Stimulated activated CD8-positive, alpha-beta memory T cell treated with anti-CD3 and anti-CD28 coated beads, Interleukin-12 subunit alpha, Interleukin-12 subunit beta, amount 100 ng/mL, for 24 hours (primary cell): ENCODE results near the gene DNAAF1.
"Not testable (repeated sequence)": the region's sequence is repeated elsewhere in the genome, so short reads cannot be mapped to it uniquely, and the experiment has no call there.

Experiments used
- DNase-seq: peaks from one replicate; pipeline ENCODE4 v3.0.0-alpha.2; 2020; ENCODE audit errors: extremely low read depth

DNAAF1 gene

DNA sequence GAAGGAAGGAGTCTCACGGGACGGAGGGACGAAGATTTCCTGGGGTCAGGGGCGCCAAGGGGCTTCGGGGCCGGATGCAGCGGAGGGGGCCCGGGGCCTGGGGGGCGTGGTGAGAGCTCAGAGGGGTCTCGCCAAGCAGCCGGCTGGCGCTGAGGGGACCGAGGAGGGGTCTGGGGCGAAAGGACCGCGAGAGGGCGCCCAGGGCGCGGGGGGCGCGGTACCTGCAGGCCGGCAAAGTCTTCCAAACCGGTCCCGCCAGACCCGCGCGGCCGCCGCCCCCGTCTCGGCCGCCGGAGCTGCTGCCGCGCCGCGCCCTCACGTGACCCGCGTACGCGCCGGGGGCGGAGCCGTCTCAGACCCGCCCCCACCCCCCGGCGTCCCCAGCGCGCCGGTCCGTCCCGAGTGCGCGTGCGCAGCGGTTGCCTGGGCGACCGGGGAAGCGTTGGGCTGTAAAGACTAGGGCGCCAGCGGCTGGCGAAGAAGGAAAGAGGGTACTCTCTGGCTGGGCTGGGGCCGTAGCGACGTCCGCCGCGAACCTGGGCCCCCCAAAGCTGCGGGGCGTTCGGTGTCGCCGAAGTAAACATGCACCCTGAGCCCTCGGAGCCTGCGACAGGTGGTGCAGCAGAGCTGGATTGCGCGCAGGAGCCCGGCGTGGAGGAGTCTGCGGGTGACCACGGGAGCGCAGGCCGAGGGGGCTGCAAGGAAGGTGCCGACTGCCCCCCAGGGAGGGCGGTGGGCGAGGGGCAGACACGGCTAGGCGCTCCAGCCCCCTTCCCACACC is at the start of gene DNAAF1, which contains the start of gene HSDL1:
Gene DNAAF1, plus strand, starts transcription at position 450 of the 781 bp plus-strand sequence. Its CDS starts 133 bp downstream, at position 583.
Gene HSDL1, minus strand, starts transcription at position 319 of the 781 bp plus-strand sequence. CDS start 13,856 bp downstream, outside the sequence.
- peak; percentile 83 for DNase-seq

DNA sequence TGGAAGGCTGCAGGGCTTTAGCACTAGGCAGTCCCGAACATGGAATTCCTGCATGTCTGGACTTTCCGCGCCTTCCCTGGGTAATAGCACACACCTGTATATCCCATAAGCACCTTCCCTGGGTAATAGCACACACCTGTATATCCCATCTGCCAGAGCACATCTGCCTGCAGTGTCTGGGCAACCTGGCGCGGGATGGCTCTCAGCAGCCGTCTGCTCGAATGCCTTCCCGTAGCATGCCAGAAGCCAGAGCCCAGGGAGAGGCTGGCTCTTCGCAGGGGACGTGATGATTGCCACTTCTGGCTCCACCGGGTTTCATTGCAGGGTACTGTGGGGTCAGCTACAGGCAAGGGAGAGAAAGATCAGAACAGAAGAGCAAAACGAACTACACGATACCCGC is 49.6 kb upstream of the DNAAF1 start:
- no peak for DNase-seq

DNA sequence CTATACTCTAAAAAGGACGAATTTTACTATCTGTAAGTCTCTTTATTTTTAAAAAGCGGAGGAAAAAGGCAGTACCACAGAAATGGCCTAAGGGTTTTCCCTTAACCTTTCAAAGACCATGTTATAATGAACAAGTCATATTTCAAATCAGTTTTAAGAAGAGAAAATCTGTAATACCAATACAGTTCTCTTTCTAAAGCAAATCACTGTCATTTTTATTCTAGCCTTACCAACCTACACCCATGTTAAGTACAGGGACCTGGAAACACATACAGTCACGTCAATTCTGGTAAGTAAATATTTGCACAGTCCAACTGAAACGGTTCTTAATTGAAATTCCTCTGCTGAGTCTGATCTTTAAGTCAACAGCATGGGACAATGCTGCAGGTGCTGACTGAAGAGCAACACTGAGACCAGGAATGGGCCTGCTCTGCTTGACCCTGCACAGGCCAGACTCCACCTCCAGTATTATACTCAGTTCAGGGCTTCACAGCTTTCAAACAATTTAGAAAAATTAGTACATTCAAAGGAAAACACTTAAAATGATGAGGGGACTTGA is 48.6 kb upstream of the DNAAF1 start:
- DNase-seq, result no peak

DNA sequence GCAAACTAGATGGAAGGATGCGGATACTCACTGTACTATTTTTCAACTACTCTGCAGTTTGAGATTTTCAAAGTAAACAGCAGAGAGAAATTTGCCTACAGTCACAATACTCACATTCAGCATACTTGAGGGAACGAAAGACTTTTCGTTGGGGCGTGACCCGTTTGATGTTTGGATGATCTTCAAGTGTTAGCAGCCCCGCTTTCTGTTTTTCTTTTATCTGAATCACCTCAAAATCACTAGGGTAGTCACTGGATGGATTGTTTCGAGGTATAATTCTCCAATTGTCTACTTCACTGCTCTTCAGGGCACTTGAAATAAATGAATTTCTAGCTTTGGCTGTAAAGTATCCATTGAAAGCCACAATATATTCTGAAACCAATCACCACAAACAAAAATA is 46.2 kb upstream of the DNAAF1 start:
- DNase-seq, result no peak

DNA sequence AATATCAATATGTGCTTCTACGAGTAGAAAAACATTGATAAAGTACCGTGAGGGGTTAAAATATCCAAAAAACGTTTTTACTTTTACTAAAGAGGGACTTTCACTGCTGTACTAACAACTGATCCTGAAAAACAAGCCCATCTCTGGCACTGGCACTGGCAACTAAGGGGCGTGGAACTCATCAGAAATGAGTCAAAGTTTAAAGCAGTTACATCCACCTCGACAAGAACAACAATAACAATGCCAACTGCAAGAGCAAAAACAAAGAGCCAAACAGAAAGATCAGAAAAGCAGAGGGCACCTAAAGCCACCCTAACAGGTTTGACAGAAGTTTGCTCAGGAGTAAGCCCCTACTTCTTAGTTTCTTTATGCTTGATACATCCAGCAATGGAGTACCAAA is 41.4 kb upstream of the DNAAF1 start:
- no peak for DNase-seq

DNA sequence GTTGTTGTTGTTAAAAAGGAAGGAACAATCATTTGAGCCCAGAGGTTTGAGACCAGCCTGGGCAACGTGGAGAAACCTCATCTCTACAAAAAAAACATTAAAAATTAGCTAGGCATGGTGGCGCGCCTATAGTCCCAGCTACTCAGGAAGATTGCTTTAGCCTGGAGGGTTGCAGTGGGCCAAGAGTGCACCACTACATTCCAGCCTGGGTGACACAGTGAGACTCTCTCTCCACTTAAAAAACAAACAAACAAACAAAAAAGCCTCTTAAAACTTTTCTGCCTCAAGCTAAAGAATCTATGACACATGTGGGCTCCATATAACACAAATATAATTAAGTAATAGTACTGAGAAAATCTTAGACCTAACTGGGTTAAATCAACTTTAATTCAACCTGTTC is 40.9 kb upstream of the DNAAF1 start:
- DNase-seq, result no peak

DNA sequence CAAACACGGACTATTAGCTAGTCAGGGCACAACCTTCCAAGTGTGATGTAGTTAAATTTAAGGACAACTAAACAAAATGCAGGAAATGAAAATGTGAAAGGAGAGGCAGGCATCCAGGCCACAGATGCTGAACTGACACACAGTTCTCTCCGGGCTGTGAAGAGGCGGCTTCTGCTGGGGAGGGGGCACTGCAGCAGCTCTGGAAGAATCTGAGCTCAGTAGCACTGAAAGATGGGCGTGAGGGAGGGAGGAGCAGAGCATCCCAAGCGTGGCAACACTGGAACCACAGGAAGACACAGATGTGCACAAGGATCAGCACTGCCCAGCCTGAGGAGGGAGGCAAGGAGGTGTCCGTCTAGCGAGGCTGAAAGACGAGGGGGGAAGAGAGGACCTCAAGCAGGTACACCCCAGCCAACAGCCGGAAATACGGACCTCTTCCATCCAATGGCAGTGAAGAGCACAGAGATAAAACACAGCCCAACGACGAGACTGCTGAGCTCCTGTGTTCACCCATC is 39.8 kb upstream of the DNAAF1 start:
- no peak for DNase-seq

DNA sequence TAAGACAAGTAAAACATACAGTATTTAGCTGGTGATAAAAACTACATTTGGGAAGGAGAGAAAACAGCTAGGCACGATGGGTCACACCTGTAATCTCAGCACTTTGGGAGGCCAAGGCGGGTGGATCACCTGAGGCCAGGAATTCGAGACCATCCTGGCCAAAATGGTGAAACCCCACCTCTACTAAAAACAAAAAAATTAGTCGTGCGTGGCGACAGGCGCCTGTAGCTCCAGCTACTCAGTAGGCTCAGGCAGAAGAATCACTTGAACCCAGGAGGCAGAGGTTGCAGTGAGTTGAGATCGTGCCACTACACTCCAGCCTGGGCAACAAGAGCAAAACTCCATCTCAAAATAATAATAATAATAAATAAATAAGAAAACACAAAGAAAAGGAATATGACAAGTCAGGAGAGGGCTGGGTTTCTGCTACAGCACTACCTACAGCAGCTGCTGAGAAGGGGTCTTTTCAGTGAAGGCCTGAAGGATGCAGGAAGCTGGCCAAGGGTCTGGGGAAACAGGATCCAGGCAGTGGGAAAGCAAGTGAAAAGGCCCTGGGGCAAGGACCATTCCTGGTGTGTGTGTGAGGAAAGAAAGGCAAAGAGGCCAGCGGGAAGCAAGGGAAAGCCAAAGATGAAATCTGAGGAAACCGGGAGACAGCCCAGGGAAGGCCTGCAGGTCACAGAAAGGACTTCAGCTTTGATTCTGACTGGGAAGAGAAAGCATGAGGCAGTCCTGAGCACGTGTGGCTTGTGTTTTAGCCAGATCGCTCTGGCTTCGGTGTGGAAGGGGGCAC is 39.0 kb upstream of the DNAAF1 start:
- DNase-seq, result no peak

DNA sequence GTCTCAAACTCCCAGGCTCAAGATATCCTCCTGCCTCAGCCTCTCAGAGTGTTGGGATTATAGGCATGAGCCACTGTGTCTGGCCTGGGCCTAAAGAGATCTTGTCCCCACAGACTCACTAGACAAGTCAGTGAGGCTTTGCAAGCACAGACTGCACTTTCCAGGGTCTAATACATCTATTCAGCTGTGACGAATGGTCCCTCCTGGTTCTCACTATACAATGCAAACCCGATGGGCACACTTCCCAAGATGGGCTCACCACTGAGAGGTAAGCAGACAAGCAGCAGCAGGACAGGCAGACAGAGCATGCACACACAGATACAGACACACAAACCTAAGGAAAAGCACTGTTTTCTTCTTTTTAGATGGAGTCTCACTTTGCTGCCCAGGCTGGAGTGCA is 37.2 kb upstream of the DNAAF1 start:
- no peak for DNase-seq

DNA sequence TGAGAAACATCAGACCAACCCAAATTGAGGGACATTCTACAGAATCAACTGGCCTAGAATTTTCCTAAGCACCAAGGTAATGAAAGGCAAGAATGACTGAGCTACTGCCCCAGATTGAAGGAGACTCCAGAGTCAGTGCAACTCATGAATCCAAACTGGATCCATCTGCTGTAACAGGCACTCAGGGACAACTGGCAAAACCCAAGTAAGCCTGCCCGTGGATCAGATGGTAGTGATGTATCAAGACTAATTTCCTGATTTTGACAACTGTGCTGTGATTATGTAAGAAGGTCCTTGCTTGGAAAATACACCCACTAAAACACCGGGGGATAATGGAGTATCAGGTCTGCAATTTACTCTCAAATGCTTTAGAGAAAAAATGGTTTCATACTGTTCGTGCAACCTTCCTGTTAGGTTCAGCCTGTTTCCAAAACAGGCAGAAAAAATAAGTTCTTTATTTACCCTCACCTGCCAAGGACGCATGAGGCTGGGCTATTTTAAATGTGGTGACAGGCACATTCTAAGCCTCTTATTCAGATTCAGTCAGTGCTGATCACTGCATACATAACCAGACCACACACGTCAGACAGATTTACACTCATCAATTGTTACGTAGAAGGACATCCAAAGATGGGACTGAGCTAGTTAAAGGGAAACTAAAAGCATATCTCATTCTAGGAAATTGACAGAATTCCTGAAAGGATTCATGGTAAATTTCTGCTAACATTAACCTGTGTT is 35.3 kb upstream of the DNAAF1 start:
- no peak for DNase-seq

DNA sequence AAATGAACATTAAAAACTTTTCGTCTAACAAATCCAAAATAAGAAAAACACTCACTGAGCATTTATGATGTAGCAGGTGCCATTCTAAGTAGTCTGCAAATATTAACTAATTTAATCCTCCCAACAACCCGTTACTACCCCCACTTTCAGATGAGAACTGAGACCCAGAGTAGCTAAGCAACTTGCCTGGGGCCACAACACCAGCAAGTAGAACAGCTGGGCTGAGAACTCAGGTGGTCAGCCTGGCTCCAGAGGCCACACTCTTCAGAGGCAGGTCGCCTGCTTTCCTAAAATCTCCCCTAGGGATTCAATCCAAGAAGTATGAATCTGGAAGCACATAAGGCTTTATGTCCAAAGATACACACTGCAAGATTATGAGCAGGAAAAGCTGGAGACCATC is 34.6 kb upstream of the DNAAF1 start:
- DNase-seq, result no peak

DNA sequence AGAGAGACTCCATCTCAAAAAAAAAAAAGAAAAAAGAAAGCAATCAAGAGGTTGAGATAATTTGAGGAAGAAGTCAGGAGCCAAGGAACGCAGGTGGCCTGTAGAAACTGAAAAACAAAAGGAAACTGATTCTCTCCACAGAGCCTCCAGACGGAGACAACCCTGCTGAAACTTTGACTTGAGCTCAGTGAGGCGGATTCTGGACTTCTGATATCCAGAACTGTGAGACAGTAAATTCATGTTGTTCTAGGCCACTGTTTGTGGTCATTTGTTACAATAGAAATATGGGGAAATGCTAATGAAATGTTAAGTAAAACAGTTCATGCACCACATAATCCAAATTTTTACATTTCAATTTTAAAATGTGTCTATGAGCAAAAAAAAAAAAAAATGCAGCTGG is 33.6 kb upstream of the DNAAF1 start:
- no peak for DNase-seq

DNA sequence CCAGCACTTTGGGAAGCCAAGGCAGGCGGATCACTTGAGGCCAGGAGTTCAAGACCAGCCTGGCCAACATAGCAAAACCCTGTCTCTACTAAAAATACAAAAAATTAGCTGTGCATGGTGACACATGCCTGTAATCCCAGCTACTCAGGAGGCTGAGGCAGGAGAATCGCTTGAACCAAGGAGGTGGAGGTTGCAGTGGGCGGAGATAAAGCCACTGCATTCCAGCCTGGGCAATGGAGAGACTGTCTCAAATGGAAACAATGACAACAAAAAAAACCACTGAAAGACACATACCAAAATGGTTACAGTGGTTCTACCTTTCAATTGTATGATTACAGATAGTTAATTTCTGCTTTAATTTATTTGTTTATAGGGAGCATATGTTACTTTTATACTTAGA is 33.2 kb upstream of the DNAAF1 start:
- DNase-seq, result not testable (repeated sequence)

DNA sequence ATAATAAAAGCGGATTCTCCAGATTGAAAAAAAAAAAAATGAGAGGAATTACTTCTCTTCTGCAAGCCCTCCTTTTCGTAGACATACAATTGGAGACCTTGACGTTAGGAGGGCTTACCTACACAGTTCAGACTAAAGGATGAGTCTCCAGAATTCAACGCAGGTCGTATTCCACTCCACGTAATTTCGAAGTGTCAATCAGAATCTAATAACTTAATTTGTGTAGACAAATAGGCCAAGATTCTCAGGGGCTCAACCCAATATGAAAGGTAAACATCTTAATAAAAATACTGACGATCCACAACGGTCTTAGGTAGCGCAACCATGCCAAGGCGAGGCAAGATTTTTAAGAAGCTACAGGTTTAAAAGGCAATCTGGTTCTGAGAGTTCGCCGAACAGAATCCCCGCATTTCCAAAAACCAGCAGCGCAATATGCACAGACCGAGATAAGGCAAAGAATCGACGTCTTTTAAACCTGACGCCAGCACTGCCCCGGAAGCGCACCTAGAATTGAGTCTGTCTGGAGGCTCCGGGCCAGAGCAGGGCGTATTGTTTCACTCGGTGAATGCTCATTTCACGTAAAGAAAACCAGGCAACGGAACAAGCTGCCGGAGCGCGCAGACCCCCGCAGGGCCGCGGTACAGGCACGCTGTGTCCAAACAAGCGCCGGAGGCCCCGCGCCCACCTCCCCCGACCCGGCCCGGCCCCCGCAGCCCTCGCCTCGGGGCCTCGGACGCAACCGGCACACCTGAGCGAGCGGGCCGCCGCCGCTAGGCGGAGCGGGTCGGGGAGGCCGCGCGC is 29.0 kb upstream of the DNAAF1 start:
- DNase-seq, result no peak

DNA sequence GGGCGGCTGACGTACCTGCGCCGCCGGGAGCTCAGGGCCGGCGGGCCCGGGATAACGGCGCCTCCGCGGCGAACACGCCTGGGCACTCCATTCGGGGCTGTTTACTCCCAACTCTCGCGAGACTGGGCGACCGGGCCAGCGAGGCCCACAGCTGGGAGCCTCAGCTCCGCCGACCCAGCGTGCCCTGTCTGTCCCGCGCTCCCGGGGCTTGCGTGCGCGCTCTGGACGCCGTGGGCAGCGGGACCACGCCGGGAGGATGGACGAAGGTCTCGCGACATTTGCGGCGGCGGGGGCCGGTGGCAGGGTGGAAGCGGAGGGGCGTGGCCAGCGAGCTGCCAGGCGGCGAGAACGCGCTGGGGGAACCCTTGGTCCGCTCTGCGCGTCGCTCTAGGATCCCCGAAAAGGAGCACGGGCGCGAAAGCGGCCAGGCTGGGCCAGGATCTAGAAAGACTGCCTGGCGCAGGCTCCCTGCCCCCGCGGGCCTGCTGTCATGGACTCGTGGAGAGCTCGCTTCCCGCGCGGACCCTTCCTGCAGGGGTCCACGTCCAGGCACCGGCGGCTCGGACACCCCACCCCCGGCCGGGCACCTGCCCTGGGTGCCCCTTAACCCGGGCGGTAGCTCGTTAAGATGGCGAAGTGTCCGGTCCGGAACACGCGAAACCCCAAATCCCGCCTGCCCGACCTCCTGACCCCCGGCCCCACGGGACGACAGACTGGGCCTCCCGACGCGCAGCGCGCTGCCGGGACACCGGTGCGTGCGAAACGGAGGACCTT is 28.2 kb upstream of the DNAAF1 start, which contains the start of gene MBTPS1:
Gene MBTPS1, minus strand, starts transcription at position 223 of the 774 bp plus-strand sequence. CDS start 15,159 bp downstream, outside the sequence.
- peak; percentile 96 for DNase-seq

DNA sequence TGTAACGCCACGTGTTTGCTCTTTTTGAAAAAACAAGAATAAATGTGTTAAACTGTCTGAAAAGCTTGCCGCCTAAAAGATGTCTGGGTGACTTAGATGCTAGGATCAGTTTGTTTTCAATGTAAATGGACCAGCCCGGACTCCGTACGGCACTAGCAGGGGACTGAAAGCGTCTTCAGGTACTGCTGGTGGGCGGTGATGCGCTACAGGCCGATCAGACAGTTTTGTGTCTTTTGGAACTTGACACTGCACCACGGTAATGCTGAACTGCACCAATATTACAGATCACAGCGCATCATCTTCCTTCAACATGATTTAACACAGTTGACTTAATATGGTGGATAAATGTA is 27.6 kb upstream of the DNAAF1 start:
- DNase-seq, result no peak

DNA sequence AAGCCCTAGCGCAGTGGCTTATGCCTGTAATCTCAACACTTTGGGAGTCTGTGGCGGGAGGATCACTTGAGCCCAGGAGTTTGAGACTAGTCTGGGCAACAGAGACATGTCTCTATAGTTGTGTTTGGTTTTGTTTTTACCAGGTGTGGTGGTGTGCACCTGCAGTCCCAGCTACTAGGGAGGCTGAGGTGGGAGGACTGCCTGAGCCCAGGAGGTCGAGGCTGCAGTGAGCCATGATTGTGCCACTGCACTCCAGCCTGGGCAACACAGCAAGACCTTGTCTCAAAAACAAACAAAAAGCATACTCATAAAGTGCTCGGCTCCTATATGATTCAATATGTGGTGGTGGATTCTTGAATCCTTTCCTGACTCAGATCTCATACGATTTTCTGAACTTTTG is 26.8 kb upstream of the DNAAF1 start:
- not testable (repeated sequence) for DNase-seq

DNA sequence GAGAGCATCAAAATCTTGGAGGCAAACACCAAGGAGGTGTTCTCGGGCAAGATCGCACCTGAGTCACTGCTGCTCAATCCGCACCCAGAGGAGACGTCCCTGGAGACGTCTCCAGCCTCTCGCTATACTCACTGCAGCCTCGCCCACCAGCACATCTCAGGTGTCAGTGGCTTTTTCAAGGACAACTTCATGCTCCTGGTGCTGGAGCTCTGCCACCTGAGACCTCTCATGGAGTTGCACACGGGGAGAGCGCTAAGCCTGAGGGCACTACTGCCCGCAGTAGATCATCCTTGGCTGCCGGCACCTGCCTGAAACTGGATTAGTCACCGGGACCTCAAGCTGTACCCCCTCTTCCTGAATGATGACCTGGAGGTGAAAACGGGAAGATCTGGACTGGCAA is 25.7 kb upstream of the DNAAF1 start:
- DNase-seq, result no peak

DNA sequence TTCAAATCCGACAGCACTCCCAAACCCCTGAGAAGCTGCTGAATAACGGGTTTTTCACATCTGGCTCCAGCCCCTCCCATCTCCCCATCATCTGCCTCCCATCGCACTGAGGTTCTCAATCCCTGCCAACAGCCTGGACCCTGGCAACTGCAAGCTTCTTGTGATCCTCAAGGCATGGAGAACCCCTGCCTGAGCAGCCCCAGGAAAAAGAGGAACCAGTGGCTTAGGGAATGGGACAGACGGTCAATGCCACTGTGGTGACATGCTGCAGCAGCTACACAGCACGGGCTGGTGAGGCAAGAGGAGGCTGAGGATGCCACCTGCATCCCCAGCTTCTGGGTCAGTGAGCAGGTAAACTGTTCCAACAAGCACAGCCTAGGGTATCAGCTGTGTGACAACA is 25.1 kb upstream of the DNAAF1 start:
- no peak for DNase-seq

DNA sequence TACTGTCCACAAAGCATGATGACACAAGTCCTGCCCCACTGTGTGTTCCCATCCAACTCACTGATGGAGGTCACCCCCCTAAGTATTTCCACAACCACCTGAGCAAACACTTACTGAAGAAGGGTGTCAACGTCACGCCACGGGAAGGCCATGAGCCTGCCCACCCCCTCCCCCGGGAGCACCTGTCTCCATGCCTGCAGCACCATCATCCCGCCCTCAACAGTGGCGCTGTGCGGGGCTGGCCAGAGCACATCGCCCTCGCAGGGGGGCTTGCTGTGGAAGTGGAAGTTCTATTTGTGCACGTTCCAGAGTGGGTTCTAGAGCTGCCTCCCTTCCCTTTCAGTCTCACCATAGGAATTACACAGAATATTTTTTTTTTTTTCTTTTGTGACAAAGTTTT is 24.1 kb upstream of the DNAAF1 start:
- no peak for DNase-seq
